Measurements from ENCODE around the gene GLI1. TPM values are rescaled to one million over a fixed set of nuclear protein-coding genes. Genes with fewer than 3 reads are reported as not detected.
A peak's percentile ranks its signal among the peaks of the same experiment; 100 is the strongest.
"Not testable (repeated sequence)": the region's sequence is repeated elsewhere in the genome, so short reads cannot be mapped to it uniquely, and the experiment has no call there.

GLI1 gene
- total RNA-seq, 1 experiment from 2014 or later, result 25.8 TPM

DNA sequence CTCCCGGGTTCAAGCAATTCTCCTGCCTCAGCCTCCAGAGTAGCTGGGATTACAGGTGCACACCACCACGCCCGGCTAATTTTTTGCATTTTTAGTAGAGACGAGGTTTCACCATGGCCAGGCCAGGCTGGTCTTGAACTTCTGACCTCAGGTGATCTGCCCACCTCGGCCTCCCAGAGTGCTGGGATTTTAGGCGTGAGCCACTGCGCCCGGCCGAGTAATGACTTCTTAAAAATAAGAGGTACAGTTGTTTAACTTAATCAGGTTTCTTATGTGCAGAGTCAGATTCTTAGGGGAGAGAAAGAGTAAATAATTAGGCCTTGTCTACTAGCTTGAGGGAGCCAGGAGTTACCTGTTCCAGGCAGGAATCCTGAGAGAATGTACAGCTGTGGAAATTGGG lies 54.7 kb downstream of the GLI1 start:
- H3K4ac ChIP-seq (ENCODE audit: low read depth, low read length); H4K8ac ChIP-seq (replicated peaks; ENCODE audit: insufficient read length, low read depth, low read length); H2BK5ac ChIP-seq (ENCODE audit: insufficient read length, low read length); H3K56ac ChIP-seq (ENCODE audit: insufficient read length, low read depth, low read length); H3T11ph ChIP-seq (ENCODE audit: low read length); H2BK20ac ChIP-seq (ENCODE audit: low read depth, low read length, poor library complexity, severe bottlenecking); H3K79me2 ChIP-seq (ENCODE audit: insufficient read depth, low read length); H4K5ac ChIP-seq (ENCODE audit: insufficient read length, low read depth, low read length); H3K4me3 Mint-ChIP-seq; H2AK5ac ChIP-seq (ENCODE audit: insufficient read length, low read length); H3K23me2 ChIP-seq (ENCODE audit: insufficient read length, low read depth, low read length, poor library complexity, severe bottlenecking); H3K23ac ChIP-seq (ENCODE audit: insufficient read length, low read depth, low read length); H3K9ac ChIP-seq (ENCODE audit: extremely low read depth, insufficient read length, low read length); H3K27me3 Mint-ChIP-seq (ENCODE audit: low read depth); H2BK15ac ChIP-seq (ENCODE audit: low read depth, low read length); H3K14ac ChIP-seq (ENCODE audit: insufficient read depth, low read length); H2AFZ ChIP-seq (ENCODE audit: low read length); H3K27me3 ChIP-seq (ENCODE audit: insufficient read depth, low read length); H3K9me3 Mint-ChIP-seq; H2BK12ac ChIP-seq (ENCODE audit: insufficient read length, low read depth, low read length); H3K27ac ChIP-seq (ENCODE audit: insufficient read length, low read depth, low read length); H3K4me1 ChIP-seq (ENCODE audit: insufficient read depth, low read length); H4K91ac ChIP-seq (ENCODE audit: insufficient read length, low read depth, low read length); H3K9me3 ChIP-seq (ENCODE audit: control insufficient read depth, low read depth, low read length); H3K4me2 ChIP-seq (ENCODE audit: insufficient read depth, insufficient read length, low read length); H3K79me1 ChIP-seq (ENCODE audit: insufficient read depth, low read depth, low read length, poor library complexity, severe bottlenecking); H2BK120ac ChIP-seq (ENCODE audit: low read depth, low read length, poor library complexity, severe bottlenecking); H4K20me1 ChIP-seq (ENCODE audit: control insufficient read depth, insufficient read depth, insufficient read length); DNase-seq; H3K18ac ChIP-seq (ENCODE audit: insufficient read length, low read depth, low read length): not testable (repeated sequence)
- Mint-ChIP-seq H3K4me1 (peaks cover 10 to 14% of the 10 kb centered on the region in 2 experiments), H3K36me3 (ENCODE audit: insufficient read depth in 1 of 3, low read depth in 3 of 3) (peaks cover 74 to 94% (median 82%) of the 10 kb centered on the region in 3 experiments), H3K27ac (peak overlapping the region in 2 of 3 experiments; percentile 10 to 31; a peak in 1 of 7 replicates)
- no CpG with 5 or more reads among the region's 9 CpGs for WGBS (ENCODE audit: extremely low coverage, insufficient read length, low lambda C conversion rate)

All from H9 (cell line).